ENCODE results near the gene PIF1. TPM values are rescaled to one million over a fixed set of nuclear protein-coding genes. Genes with fewer than 3 reads are reported as not detected.

Gene PIF1
- polyA plus RNA-seq, 1 donor from 2014 or later = 0.78 TPM

- H3K9me2 ChIP-seq (ENCODE audit: insufficient read depth, low read length) = no peaks in the 10 kb centered on the region
- H2AFZ ChIP-seq (ENCODE audit: low read depth, low read length) = no peak overlapping the region
- no peaks in the 10 kb centered on the region for H4K20me1 ChIP-seq (ENCODE audit: insufficient read depth)
- no peaks in the 10 kb centered on the region for H3K9me3 ChIP-seq (ENCODE audit: low read length)
- no peaks in the 10 kb centered on the region for H3K79me2 ChIP-seq (replicated peaks; ENCODE audit: insufficient read depth, low read length)
- H3K27ac ChIP-seq (ENCODE audit: low read length) = no peak overlapping the region
- H3F3A ChIP-seq (ENCODE audit: insufficient read depth, low read length, poor library complexity, severe bottlenecking) = no peaks in the 10 kb centered on the region
- H3K9ac ChIP-seq (ENCODE audit: low read length) = no peak overlapping the region
- no peak overlapping the region for H3K4me3 ChIP-seq (ENCODE audit: low read length)
- no peaks in the 10 kb centered on the region for H3K36me3 ChIP-seq (ENCODE audit: insufficient read depth, low read length)
- TF ChIP-seq, protein P1, sequence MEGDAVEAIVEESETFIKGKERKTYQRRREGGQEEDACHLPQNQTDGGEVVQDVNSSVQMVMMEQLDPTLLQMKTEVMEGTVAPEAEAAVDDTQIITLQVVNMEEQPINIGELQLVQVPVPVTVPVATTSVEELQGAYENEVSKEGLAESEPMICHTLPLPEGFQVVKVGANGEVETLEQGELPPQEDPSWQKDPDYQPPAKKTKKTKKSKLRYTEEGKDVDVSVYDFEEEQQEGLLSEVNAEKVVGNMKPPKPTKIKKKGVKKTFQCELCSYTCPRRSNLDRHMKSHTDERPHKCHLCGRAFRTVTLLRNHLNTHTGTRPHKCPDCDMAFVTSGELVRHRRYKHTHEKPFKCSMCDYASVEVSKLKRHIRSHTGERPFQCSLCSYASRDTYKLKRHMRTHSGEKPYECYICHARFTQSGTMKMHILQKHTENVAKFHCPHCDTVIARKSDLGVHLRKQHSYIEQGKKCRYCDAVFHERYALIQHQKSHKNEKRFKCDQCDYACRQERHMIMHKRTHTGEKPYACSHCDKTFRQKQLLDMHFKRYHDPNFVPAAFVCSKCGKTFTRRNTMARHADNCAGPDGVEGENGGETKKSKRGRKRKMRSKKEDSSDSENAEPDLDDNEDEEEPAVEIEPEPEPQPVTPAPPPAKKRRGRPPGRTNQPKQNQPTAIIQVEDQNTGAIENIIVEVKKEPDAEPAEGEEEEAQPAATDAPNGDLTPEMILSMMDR (IDR thresholded peaks at IDR 0.05; ENCODE audit: poor library complexity, severe bottlenecking) = no peak
- no peak for TF ChIP-seq TAF1 (IDR thresholded peaks at IDR 0.05; ENCODE audit: low read depth)
- TF ChIP-seq SMC3 (conservative IDR thresholded peaks at IDR 0.05; ENCODE audit: poor library complexity) = no peak
- no peak for TF ChIP-seq MXI1 (conservative IDR thresholded peaks at IDR 0.05; ENCODE audit: poor library complexity, severe bottlenecking)
- TF ChIP-seq EP300 (conservative IDR thresholded peaks at IDR 0.05; ENCODE audit: poor library complexity, severe bottlenecking) = no peak
- TF ChIP-seq EZH2 (IDR thresholded peaks at IDR 0.05; ENCODE audit: borderline replicate concordance, insufficient read depth, low read length, poor library complexity, severe bottlenecking) = no peak
- no peak for TF ChIP-seq POLR2AphosphoS5 (IDR thresholded peaks at IDR 0.05)
- TF ChIP-seq RAD21 (conservative IDR thresholded peaks at IDR 0.05) = no peak
- no peak for TF ChIP-seq REST (IDR thresholded peaks at IDR 0.05; ENCODE audit: borderline replicate concordance)
- H3K27me3 ChIP-seq (ENCODE audit: insufficient read depth, low read depth, low read length) = no peaks in the 10 kb centered on the region
- H3K4me2 ChIP-seq (ENCODE audit: low read length) = no peak overlapping the region
These were observed 17.7 kb downstream of the PIF1 start for GRCh38 chr15:64807751-64808222.

DNA sequence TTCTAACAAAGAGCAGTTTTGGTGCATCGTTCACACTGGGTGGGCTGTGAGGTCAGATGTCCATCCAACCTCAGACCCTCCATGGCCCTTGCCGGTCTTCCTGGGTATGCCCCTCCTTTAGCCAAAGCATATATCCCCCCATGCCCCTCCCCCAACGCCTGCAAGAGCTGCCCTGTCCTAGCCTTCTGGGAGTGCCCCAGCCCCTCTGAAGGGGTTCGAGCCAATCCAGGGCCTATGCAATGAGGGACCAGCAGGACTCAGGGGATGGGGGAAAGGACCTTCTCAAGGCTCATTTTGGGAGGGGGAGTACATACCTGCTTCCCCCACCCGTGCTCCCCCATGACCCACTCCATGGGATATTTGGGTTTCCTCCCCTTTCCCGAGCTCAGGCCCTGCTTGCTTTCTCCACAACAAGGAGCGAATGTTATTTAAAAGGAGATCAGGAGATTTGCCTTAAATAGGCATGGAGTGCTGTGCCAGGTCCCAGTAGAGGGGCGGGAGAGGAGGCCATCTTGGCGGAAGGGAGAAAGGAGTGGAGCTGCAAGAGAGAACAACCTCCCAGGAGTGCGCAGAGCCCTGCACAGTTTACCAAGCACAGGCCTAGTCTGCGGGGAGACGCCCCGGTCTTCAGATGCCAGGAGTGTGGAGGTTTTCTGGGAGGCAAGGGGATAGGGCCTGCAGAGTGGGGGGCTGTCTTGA is 18.2 kb downstream of the PIF1 start:
- H3K36me3 ChIP-seq (ENCODE audit: insufficient read depth, low read length) = no peaks in the 10 kb centered on the region
- no peak overlapping the region for H3K4me2 ChIP-seq (ENCODE audit: low read length)
- H3K27me3 ChIP-seq (ENCODE audit: insufficient read depth, low read depth, low read length) = no peaks in the 10 kb centered on the region
- no peak overlapping the region for H3K4me3 ChIP-seq (ENCODE audit: low read length)
- no peak overlapping the region for H3K27ac ChIP-seq (ENCODE audit: low read length)
- no peaks in the 10 kb centered on the region for H3K9me3 ChIP-seq (ENCODE audit: low read length)
- no peak overlapping the region for H3K9ac ChIP-seq (ENCODE audit: low read length)
- H3F3A ChIP-seq (ENCODE audit: insufficient read depth, low read length, poor library complexity, severe bottlenecking) = no peaks in the 10 kb centered on the region
- no peak overlapping the region for H2AFZ ChIP-seq (ENCODE audit: low read depth, low read length)
- no peaks in the 10 kb centered on the region for H4K20me1 ChIP-seq (ENCODE audit: insufficient read depth)
- no peaks in the 10 kb centered on the region for H3K79me2 ChIP-seq (replicated peaks; ENCODE audit: insufficient read depth, low read length)
- no peaks in the 10 kb centered on the region for H3K9me2 ChIP-seq (ENCODE audit: insufficient read depth, low read length)
- no peak for TF ChIP-seq REST (IDR thresholded peaks at IDR 0.05; ENCODE audit: borderline replicate concordance)
- no peak for TF ChIP-seq EZH2 (IDR thresholded peaks at IDR 0.05; ENCODE audit: borderline replicate concordance, insufficient read depth, low read length, poor library complexity, severe bottlenecking)
- no peak for TF ChIP-seq TAF1 (IDR thresholded peaks at IDR 0.05; ENCODE audit: low read depth)
- no peak for TF ChIP-seq MXI1 (conservative IDR thresholded peaks at IDR 0.05; ENCODE audit: poor library complexity, severe bottlenecking)
- TF ChIP-seq RAD21 (conservative IDR thresholded peaks at IDR 0.05) = no peak
- no peak for TF ChIP-seq EP300 (conservative IDR thresholded peaks at IDR 0.05; ENCODE audit: poor library complexity, severe bottlenecking)
- TF ChIP-seq POLR2AphosphoS5 (IDR thresholded peaks at IDR 0.05) = no peak

Measured in neural cell (in vitro differentiated cells).